NOMO-1 (cell line): ENCODE data around the gene HRK.

Experiments
- DNase-seq, 2 experiments: peaks; one replicate each; lab custom pipeline; 2025; ENCODE audit not compliant: unreplicated experiment in 2 of 2; lab: John Stamatoyannopoulos, UW

HRK gene

DNA sequence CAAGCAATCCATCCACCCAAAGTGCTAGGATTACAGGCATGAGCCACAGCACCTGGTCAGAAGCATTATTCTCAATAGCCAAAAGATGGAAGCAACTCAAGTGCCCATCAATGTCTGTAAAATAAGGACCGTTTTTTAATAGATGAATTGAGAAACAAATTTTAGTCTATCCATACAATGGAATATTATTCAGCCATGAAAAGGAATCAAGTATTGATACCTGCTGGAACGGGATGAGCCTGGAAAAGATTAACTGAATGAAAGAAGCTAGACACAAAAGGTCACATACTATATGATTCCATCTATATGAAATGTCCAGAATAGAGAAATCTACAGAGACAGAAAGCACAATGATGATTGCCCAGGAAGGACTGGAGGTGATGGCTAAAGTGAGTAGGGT is 20.4 kb upstream of the HRK start:
- no peak for DNase-seq

DNA sequence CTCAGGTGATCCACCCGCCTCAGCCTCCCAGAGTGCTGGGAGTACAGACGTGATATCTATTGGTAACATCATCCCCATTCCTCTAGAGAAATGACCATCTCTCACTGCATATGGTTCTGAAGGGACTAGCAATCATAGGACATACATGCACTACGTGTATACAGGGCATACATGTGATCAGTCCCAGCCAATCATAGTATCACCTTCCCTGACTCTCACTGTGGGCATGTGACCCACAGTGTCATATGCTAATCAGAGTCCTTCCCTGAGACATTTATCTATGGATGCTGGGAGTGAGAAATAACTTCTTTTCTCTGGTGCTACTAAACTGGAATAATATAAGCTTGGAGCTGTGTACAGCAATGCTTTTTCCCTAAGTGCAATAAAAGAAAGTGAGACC is 17.4 kb upstream of the HRK start:
- no peak for DNase-seq

DNA sequence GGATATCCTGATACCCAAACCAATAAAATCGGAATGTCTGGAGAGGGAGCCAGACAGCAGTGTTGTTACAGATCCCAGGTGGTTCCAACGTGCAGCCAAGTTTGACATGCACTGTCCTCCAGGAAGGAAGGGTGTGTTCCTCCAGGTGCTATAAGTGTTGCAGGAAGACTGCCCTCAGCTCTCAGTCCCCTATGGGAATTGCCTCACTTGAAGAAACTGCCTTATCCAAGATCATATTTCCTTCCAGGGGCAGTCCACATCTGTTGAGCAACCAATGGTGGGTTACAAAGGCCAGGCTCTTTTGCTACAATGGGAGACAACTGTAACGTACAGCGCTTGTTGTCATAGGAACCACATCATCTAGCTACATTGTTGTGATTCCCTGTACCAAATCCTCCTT is 16.2 kb upstream of the HRK start:
- DNase-seq: no peak

DNA sequence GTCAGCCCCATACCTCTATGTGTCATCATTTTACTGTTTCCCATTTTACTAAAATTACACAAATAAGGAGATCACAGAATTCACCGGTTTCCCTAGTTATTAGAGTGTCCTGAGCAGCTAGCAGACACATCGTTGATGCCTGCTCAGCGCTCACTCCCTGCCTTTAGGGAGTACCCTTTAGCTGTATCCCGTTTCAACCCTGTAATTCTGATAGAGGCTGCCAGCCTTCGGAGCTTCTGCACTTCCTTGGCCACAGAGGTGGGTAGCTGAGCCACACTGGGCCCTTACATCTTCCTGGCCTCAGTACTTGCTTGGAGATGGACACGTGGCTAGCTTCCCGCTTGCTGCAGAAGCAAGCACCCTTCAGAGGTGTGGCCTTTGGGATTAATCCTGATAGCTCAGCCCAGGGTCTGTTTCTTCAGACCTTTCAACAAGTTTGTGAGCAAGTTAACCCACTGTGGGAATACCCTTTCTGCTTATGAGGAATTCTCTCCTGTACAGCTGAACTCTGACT is 15.2 kb upstream of the HRK start:
- DNase-seq: no peak

DNA sequence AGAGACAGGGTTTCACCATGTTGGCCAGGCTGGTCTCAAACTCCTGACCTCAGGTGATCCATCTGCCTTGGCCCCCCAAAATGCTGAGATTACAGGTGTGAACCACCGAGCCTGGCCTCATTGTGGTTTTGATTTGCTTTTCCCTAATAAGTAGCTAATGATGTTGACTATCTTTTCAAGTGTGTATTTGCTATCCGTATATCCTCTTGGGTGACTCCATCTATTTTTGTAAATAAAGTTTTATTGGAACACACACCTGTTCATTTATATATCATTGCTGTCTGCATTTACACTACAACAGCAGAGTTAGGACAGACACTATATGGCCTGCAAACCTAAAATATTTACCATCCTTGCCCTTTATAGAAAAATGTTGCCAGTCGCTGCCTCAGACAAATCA is 13.7 kb upstream of the HRK start:
- no peak for DNase-seq

DNA sequence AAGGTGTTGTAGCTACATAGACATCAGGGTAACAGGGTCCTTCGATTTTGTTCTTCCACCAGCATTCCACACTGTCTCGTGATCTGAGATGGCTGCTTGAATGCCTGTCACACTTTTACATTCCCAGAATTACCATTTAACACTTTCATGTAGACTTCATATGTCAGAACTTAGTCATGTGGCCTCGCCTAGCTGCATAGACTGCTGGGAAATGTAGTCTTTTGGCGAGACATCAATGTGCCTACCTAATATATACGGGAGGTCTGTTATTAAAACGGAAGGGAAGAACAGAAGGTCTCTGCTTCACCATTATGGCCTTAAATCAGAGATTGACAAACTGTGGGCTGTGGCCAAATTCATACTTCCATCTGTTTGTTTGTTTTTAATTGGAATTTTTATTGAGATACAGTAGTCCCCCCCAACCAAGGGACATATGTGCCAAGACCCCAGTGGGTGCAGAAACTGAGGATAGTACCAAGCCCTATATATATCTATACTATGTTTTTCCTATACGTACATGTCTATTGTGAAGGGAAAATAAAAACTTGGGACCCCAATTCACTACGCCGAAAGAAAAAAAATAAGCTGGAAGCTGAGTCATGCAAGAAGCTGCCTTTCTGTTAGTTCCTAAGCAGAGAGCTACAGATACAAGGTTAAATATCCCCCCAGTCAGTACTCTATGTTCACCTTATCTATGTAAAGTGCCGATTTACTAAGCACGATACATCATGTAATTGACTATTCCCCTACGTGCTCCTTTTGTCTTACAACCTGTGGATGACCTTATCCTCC is 11.3 kb upstream of the HRK start:
- DNase-seq: no peak

DNA sequence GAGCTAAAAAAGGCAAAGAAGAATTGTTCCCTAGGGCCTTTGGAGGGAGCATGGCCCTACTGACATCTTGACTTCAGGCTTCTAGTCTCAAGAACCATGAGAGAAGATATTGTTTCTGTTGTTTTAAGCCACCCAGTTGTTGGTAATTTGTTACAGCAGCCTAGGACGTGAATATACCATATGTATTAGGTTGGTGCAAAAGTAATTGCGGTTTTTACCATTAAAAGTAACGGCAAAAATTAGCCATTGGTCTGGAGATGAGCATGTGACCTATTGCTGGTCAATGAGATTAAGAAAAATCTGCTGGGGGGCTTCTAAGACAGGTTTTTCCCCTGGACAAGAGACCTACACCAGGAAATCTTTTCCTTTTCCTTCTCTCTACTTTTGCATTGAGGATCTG is 9.8 kb upstream of the HRK start:
- no peak for DNase-seq

DNA sequence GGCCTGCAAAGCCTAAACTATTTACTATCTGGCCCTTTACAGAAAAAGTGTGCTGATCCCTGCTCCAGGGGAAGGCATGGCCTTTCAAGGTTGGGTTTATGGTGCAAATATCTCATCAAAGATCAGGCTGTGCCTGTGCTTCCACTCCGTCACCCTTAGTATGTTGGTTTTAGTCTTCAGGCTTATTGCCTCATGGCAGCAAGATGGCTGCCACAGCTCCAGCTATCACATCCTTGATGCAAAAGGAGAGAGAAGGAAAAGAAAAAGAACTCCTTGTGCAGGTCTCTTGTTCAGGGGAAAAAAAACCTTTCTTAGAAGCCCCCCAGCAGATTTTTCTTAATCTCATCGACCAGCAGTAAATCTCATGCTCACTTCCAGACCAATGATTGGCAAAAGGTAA is 9.1 kb upstream of the HRK start:
- DNase-seq: no peak

DNA sequence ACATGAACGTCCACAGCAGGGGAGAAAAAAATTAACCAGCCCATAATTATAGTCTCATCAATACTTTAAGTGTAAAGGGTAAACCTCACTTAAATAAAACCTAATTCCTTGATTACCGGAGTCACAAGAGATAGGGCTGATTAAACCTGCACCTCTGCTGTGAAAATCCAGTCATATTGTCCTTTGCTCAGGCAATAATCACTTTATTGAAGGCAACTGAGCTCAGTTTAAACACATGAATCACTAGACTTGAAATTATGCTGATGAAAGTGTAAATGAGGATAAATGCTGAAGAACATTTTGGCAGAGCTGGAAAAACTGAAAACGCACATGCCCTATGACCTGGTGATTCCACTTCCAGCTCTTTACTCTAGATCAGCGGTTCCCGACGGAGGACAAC is 6.7 kb upstream of the HRK start:
- DNase-seq: no peak

DNA sequence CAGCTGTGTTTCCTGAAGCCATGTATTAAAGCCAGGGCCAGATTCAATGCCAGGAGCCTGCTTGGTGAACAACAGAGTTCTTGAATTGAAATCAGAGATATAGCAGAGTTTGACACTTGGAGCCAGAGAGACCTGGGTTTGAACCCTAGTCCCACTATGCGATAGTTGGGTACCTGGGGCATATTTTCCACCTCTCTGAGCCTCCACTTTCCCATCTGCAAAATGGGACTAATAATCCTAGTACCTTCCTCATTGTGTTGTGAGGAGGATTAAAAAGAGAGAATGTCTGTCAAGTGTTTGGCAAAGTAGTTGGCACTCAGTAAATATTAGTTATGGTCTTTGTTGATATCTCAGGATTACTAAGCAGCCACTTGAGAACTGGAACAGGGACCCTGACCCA is 6.0 kb upstream of the HRK start:
- no peak for DNase-seq

DNA sequence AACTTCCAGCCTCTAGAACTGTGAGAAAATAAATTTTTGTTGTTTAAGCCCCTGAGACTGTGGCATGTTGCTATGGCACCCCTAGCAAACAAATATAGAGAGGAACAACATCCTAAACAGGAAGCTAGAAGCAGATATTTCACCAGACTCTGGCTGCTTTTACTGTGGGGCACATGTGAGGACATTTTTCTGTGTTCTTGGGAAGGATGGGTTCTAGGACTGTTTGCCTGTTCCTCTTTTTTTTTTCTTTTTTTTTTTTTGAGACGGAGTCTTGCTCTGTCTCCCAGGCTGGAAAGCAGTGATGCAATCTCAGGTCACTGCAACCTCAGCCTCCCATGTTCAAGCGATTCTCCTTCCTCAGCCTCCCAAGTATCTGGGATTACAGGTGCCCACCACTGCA is 4.2 kb upstream of the HRK start:
- DNase-seq: peak; percentile 59 to 78

DNA sequence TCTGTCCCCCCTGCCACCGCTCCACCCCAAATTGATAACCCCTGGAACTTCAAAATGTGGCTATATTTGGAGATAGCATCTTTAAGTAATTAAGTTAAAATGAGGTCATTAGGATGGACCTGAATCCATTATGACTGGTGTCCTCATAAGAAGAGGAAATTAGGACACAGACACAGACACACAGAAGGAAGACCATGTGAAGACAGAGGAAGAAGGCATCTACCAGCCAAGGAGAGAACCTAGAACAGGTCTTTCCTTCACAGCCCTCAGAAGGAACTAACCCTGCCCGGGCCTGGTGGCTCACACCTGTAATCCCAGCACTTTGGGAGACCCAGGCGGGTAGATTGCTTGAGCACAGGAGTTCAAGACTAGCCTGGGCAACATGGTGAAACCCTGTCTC is 3.6 kb upstream of the HRK start:
- peak in 1 of 2 experiments; percentile 20 for DNase-seq

DNA sequence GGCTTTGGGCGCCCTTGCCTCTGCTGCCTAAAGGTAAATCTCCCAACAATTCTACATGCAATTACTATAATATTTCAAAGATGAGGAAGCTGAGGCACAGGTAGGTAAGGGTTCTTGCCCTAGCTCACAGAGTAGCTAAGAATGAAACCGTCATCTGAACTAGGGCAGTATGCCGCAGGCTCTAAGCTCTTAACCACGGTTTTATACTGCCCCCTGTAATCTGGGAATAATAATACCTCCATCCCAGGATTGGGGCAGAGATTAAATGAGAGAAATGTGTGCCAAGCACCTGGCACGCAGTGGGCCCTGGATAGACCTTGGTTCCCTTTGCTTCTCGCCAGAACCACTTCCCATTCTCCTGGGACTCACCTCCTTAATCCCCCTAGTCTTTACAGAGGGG is 1.5 kb upstream of the HRK start:
- DNase-seq: no peak

DNA sequence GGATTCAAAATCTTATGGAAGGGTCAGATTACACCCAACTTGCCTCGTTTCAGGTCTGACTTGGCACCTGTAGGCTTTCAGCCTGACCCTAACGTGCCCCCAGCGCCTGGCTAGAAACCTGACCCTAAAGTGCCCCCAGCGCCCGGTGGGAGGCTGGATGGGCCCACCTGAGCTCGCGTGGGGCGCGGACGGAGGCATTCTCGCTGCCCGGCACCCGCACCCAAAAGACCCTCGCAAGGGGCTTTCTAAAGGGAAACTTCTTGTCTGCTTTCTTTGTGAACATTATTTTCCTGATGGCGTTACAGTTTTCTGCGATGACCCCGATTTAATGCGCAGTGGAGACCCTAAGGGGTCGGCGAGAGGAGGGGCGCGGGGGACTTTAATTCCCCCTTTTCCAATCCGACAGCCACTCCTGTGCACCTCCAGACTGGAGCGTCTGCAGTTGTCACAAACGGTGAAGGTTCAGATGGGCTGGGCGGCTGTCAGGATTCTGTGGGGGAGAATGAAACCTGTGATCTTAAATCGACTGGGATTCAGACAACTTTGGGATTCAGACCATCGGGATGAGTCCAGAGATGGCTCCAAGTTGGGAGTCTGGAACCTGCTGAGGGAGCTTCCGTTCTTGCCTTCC is 751 bp upstream of the HRK start:
- DNase-seq: no peak

DNA sequence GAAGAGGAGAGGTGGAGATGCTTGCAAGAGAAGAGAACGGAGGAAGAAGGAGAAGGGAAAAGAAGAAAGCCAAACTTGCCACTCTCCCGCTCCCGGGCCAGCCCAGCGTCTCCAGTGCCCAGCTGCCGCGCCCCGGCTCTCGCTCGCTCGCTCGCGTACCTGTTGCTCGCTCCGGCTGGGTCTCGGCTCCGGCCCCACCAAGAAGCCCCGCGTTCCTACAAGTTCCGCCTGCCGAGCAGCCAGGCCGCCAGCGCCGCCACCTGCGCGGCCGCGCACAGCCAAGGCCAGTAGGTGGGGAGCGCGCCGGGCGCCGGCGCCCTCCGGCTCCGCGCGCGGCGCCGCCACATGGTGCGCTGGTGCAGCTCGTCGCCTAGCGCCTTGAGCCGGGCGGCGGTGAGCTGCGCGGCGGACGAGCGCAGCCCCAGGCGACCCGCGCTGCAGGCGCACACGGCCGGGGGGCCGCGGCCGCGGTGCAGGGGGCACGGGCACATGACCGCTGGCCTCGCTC is 370 bp downstream of the HRK start:
- DNase-seq: peak; percentile 33 to 41

DNA sequence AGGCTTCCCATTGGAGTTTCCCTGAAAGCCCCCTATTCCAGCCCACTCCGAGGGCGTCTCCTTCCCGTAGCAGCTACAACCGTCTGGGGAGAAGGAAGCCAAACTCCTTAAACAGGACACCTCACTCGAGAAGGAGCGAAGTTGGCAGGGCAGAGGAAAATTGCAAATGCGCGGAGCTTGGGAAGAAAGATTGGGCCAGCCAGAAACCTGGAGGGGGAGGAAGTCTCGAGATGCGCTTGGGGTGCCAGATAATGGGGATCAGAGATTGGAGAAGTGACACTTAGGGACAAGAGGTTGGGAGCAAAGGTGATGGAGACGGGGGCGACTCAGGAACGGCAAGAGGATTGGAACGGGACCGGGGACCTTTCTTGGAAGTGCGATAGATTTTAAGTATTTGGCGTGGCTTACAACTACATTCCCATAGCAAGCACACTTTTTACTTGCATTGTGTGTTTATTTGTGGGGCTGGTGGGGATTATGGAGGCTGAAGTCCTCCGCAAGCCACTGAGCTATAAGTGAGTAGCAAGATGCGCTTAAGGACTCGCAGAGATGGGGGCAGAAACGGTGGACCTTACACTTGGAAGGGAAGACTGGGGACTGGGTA is 926 bp downstream of the HRK start:
- DNase-seq: no peak

DNA sequence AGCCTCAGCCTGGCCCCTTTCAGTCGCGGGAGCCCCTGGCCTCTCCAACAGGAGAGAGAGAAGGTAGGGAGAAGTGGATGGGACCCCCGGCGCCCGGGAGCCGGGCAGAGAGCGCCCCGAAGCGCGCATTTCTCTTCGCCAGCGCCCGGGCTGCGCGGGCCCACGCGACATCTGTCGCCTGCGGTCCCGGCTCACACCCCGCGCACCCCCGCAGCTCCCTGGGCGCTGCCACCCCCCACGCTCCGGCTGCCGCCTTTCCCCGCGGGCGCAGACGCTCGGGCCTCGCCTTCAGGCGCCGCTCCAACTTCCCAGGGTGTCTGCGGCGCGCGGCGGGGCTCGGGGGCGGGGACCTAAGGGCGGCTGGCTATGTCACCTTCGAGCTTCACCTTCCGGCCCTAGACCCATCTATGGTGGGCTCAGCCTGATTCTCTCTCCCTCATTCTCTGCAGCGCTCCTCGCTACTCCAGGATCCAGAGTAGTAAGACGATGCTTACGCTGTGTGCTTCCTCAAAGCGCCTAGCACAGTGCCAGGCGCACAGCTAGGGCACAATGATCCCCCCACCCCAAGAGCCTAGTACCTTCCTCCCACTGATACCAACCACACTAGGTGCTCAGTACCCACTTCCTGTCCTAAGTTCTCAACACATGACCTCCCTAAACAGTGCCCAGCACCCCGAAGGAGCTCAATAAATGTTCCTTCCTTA is 1.6 kb downstream of the HRK start:
- no peak for DNase-seq

DNA sequence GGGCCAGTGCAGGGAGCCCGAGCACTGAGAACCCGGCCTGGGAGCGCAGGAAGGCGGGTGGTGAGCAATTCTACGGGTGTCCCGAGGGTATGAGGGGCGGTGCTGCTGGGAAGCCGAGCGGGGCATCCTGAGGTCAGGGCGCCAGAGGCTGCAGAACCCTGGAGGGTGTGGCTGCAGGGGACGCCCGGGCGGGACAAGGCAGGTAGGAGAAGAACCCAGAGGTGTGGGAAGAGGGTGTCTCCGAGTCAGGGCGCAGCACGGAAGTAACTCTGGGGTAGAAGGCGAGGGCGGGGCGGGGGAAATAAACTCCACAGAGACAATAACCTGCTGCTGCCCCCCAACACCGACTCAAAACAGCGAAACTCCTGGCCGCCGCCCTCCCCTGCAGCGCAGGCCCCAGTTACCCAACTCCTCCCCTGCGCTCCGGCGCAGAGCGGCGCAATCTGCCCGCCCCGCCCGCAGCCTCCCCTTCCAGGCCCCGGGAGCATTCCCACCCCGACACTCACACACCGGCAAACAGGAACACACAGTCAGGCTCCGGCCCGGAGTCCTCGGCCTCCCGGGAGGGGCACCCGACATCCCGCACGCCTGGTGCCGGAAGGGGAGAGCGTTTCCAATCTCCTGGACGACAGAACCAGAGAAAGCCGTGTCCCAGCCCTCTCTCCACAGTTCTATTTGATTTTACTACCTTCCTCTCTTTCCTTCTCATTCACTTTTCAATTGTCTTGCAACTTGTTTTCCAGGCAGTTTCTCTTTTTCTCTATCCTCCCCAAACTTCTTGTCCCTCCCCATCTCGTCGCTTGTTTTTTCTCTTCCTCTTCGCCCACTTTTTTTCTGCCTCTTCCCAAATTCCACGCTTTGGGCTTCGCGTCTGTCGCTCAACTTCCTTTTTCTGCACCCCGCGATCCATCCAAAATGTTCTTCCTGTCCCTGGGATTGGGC is 2.4 kb downstream of the HRK start:
- DNase-seq: no peak

DNA sequence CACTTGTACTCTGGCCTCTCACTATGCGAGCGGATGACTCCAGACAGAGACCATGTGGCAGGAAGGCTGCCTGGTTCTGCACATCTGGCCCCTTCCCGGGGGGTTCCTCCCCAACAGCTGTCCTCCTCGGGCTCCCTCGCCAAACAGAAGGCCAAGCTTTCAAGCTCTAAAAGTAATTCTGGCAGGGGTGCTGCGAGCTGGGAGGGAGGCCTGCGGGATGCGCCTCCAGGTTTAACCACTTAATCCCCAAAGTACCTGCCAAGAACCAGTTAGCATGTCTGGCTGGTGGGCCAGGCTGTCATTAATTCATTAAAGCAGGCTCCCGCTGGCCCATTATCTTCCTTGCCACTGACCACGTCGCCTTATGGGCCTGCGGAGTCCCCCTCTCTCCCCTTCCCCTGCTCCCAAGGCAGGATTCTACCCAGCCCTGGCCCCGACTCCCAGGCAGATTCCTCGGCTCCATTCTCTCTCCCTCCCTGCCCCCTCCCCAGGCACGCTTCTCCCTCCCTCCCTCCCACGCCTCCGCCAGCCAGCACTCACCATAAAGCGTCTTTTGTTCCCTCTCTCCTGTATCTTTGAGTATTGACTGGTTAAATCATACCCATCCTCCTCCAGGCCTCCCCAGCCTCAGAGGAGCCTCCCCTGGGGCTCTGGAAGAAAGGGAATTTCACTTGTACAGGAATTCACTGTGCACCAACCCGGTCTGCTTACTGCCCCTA is 4.9 kb downstream of the HRK start:
- no peak for DNase-seq
